Activated T-cell treated with anti-CD3 and anti-CD28 coated beads, Interleukin-2, amount 50 U/mL, for 4 hours (primary cell): ENCODE data around the gene SLC26A11. TPM values are rescaled to one million over a fixed set of nuclear protein-coding genes. Genes with fewer than 3 reads are reported as not detected.

ENCODE experiments used
- ATAC-seq, 2 donors: fragments of 200-7000 bp; cut with Tn5 transposase; one replicate each; pipeline ENCODE4 v1.10.0; 2021
- DNase-seq: peaks from one replicate; pipeline ENCODE4 v3.0.0-alpha.2; 2020
- H3K27me3 Mint-ChIP-seq: one replicate; pipeline ENCODE4 v1.8.0; 2021; ENCODE audit warnings: low read depth, mixed read lengths
- H3K36me3 Mint-ChIP-seq: one replicate; pipeline ENCODE4 v1.8.0; 2022; ENCODE audit warnings: mixed read lengths; ENCODE audit not compliant: insufficient read depth
- H3K4me1 Mint-ChIP-seq: one replicate; pipeline ENCODE4 v1.8.0; 2021; ENCODE audit warnings: low read depth, mixed read lengths
- H3K4me3 Mint-ChIP-seq: one replicate; pipeline ENCODE4 v1.8.0; 2021; ENCODE audit warnings: mild to moderate bottlenecking, moderate library complexity, mixed read lengths
- H3K9me3 Mint-ChIP-seq: one replicate; pipeline ENCODE4 v1.8.0; 2021; ENCODE audit warnings: mixed read lengths
- total RNA-seq, 3 donors: library from RNA; stranded (reverse); gene quantifications; one replicate each; pipeline ENCODE4 v1.2.1, GENCODE V29; 2021

Gene SLC26A11
- total RNA-seq, 3 donors from 2014 or later: 15.8 to 16.5 (median 16.4) TPM

DNA sequence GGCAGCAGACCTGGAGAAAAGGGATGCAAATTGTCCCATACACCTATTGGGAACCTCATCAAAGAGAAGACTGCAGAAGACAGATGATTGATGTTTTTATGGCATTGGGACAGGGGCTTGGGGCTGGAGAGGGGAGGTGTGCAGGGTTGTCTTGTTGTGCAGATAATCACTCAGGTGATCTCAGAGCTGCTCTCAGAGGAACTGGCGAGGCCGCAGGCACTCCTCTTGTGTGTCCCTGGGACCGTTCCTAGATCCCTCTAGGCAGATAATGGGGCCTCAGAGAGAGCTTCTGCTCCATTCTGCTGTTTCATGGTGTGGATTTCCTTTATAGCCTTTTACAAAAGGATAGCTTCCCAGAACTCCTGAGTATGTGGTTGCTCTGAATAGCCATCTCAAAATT, 42.1 kb downstream of the SLC26A11 start:
- Mint-ChIP-seq H3K4me3 (peak overlapping the region; percentile 93), H3K36me3 (peaks cover 15% of the 10 kb centered on the region), H3K27me3 (no peaks in the 10 kb centered on the region), H3K4me1 (peaks cover 60% of the 10 kb centered on the region), H3K9me3 (no peaks in the 10 kb centered on the region)
- ATAC-seq: no peak
- no peak for DNase-seq

DNA sequence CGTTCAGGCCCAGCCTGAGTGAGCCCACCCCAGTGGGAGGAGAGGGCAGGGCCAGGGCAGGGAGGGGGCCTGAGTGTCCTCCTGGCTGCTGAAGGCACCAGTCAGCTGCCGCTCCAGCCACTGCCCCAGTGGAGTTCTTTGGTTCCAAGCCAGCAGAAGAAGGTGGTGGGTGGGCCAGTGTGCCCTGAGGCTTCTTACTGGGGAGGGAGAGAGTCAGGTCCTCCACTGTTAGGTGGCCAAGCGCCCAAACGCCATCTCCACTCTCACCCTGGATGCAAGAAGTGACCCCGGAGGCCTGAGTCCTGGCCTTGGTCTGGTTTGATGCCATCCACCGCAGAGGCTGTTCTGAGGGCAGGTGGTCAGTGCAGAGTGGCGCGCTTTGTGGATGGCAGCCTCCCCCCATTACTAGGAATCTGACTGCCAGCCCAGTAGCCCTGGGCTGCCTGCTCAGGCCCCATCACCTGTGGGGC, 42.6 kb downstream of the SLC26A11 start:
- ATAC-seq (no peak), DNase-seq (no peak)
- Mint-ChIP-seq H3K27me3 (no peaks in the 10 kb centered on the region), H3K4me3 (peak overlapping the region; percentile 93), H3K36me3 (peaks cover 18% of the 10 kb centered on the region), H3K9me3 (no peaks in the 10 kb centered on the region), H3K4me1 (peaks cover 55% of the 10 kb centered on the region)

DNA sequence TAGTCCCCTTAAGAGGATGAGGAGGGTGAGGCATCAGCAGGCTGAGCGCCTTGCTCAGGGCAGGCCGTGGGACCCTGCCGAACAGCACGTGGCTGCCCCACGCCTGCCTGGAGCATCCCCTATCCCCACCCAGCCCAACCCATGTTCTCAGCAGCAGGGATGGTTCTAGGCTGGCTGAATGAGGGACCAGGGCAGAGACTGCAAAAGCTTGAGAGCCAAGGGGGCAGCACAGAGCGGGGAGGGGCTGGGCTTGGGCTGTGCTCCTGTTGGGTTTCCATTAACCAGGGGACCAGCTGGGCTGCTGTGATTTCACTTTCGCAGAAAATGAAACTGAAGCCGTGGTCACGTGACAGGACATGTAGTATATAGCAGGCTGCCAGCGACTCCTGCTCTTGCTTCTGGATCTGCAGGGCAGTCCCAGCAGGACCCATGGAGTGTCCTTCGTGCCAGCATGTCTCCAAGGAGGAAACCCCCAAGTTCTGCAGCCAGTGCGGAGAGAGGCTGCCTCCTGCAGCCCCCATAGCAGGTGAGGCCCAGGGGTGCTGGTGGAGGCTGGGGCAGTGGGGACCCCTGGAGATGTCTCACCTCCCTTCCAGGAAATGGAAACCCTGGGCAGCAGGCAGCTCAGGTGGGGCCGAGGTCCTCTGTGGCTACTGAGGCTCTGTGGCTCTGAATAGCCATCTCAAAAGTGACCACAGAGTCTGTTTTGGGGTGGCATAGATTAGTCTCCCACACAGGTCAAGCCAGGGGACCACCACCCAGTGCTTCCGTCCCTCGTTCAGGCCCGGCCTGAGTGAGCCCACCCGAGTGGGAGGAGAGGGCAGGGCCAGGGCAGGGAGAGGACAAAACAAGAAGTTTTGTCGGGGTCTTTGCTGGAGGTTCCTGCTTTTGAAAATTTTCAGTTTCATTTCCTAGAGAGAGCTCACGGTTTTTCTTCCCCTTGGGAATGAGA, 43.3 kb downstream of the SLC26A11 start:
- DNase-seq (peak; percentile 79), ATAC-seq (peak; percentile 23)
- no peaks in the 10 kb centered on the region for H3K9me3 Mint-ChIP-seq
- no peaks in the 10 kb centered on the region for H3K27me3 Mint-ChIP-seq
- H3K4me3 Mint-ChIP-seq: peak overlapping the region; percentile 93
- H3K4me1 Mint-ChIP-seq: peaks cover 47% of the 10 kb centered on the region
- peaks cover 18% of the 10 kb centered on the region for H3K36me3 Mint-ChIP-seq

DNA sequence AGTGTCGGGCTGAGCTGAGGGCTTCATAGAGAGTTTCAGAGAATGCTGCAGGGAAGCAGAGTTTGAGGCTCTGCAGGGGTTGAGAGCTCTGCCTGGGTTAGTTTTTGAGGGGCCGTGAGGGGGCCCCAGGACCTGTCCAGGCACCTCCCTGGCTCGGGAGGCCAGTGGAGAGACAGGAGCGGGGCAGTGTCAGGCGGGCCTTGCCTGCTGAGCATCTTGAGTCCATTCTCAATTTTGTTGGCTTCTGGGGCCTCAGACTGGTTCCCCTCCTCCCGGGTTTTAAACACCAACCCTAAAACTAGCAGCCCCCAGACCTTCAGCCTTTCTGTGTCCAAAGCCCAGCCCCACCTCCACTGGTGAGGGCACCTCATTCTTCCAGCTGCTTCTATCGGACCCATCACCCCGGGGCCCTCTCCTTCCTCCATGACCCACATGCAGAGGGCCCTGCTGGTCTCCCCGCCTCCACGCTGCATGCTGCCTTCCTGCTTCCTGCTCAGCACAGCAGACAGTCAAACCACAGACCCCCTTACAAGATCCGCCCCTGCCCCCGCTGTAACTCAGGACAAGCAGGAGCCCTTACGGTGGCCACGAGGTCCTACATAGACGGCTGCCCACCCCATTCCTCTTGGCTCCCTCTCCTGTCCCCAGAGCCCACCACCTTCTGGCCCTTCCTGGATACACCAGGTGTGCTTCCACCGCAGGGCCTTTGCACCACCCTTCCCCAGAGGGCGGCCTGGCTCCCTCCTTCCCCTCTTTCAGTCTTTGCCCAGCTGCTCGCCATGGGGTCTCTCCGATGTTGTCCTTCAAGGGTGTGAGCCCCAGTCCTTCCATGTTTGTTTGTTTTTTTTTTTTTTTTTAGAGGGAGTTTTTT, 44.2 kb downstream of the SLC26A11 start:
- Mint-ChIP-seq H3K4me1 (peaks cover 39% of the 10 kb centered on the region), H3K9me3 (no peaks in the 10 kb centered on the region)
- peak in 1 of 2 donors; percentile 4 for ATAC-seq

DNA sequence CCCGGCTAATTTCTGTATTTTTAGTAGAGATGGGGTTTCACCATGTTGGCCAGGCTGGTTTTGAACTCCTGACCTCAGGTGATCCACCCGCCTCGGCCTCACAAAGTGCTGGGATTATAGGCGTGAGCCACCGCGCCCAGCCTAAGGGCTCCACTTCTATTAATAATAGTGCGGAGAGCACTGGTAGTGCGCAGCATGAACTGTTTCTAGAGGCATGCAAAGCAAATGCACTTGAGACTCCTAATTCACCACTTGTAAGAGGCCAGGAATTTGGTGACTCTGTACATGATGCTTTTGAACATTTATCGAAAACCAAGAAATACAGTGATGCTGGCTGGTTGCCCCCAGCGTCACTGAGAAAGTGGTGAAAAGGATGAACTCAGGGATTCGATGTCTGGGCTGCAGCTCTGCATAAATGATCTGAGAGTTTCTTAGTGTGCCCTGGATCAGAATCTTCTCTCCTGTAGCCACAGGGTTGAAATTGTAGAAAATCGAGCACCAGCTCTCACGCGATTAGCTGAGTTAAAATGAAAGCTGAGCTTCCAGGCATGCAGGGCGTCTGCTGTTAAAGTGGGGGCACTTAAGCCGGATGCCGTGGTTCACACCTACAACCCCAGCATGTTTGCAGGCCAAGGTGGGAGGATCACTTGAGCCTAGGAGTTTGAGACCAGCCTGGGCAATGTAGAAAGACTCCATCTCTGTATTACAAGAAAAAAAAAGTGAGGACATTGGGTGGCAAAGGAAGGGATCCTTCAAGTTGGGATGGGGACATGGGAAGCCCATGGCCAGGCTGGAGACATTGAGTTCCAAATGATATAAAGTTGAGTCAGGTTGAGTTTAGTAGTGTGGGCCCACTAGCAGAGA, 45.2 kb downstream of the SLC26A11 start:
- H3K9me3 Mint-ChIP-seq: no peaks in the 10 kb centered on the region
- no peaks in the 10 kb centered on the region for H3K27me3 Mint-ChIP-seq
- peaks cover 18% of the 10 kb centered on the region for H3K36me3 Mint-ChIP-seq
- H3K4me3 Mint-ChIP-seq: peak overlapping the region; percentile 93
- DNase-seq: peak; percentile 53
- H3K4me1 Mint-ChIP-seq: peaks cover 34% of the 10 kb centered on the region
- peak; percentile 51 to 54 for ATAC-seq

More for the DNA sequence above, 44.2 kb downstream of the SLC26A11 start:
- H3K27me3 Mint-ChIP-seq: no peaks in the 10 kb centered on the region
- peak; percentile 50 for DNase-seq
- peaks cover 18% of the 10 kb centered on the region for H3K36me3 Mint-ChIP-seq
- H3K4me3 Mint-ChIP-seq: peak overlapping the region; percentile 93

DNA sequence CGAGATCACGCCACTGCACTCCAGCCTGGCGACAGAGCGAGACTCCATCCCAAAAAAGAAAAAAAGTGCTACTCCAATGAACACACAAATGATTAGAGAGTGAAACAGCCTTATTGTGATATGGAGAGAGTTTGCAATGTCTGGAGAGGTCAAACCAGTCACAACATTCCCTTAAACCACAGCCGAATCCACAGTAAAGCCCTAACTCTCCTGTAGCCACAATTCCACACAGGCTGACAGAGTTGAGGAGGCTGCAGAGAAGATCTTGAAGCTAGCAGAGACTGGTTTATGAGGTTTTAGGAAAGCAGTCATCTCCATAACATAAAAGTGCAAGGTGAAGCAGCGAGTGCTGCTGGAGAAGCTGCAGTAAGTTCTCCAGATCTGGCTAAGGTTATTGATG, 47.2 kb downstream of the SLC26A11 start:
- DNase-seq (no peak), ATAC-seq (no peak)
- Mint-ChIP-seq H3K9me3 (no peaks in the 10 kb centered on the region), H3K27me3 (no peaks in the 10 kb centered on the region), H3K4me3 (peak overlapping the region; percentile 27), H3K36me3 (peaks cover 22% of the 10 kb centered on the region), H3K4me1 (peaks cover 26% of the 10 kb centered on the region)

DNA sequence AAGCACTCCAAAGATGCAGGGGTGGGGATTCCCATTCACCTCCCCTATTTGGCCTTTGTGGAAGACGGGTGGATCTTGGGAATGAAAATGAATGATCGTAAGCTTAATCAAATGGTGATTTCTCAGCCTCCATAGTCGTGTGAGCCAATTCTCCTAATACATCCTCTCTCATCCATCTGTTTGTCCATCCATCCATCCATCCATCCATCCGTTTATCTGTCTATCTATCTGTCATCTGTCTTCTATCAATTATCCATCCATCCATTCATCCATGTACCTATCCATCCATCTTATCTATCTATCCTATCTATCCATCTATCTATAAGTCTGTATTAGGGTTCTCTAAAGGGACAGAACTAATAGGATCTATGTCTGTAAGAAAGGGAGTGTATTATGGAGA, 48.2 kb downstream of the SLC26A11 start:
- Mint-ChIP-seq H3K36me3 (peaks cover 23% of the 10 kb centered on the region), H3K27me3 (no peaks in the 10 kb centered on the region), H3K9me3 (no peaks in the 10 kb centered on the region), H3K4me3 (no peak overlapping the region), H3K4me1 (peaks cover 25% of the 10 kb centered on the region)
- DNase-seq (no peak), ATAC-seq (no peak)

DNA sequence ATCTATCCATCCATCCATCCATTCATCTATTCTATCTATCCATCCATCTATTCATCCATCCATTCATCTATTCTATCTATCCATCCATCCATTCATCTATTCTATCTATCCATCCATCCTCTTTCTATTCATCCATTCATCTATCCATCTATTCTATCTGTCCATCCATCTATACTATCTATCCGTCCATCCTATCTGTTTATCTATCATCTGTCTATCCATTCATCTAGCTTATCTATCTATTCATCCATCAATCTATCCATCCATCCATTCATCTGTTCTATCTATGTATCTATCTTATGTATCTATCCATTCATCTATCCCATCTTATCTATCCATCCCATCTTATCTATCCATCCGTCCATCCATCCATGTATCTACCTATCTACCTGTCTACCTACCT, 49.2 kb downstream of the SLC26A11 start:
- ATAC-seq (no peak), DNase-seq (no peak)
- no peaks in the 10 kb centered on the region for H3K27me3 Mint-ChIP-seq
- no peaks in the 10 kb centered on the region for H3K9me3 Mint-ChIP-seq
- H3K4me3 Mint-ChIP-seq: no peak overlapping the region
- peaks cover 27% of the 10 kb centered on the region for H3K36me3 Mint-ChIP-seq
- peaks cover 35% of the 10 kb centered on the region for H3K4me1 Mint-ChIP-seq

DNA sequence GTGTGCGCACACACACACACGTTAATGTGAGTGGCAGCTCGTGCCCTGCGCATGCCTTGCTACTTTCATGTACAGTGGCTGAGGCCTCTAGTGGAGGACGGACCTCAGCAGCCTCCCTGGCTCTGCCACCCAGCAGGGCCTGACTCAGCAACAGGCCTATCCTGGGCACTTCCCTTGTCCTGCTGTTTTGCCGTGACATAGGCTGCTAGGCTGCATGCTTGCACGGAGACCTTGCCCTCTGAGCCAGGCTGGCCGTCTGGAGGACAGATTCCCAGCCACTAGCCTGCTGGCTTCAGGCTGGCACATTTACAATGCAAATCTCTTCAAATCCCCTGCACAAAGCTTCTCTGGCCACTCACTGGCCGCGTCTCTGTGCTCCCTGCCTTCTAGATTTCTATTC, 49.9 kb downstream of the SLC26A11 start:
- peaks cover 23% of the 10 kb centered on the region for H3K36me3 Mint-ChIP-seq

DNA sequence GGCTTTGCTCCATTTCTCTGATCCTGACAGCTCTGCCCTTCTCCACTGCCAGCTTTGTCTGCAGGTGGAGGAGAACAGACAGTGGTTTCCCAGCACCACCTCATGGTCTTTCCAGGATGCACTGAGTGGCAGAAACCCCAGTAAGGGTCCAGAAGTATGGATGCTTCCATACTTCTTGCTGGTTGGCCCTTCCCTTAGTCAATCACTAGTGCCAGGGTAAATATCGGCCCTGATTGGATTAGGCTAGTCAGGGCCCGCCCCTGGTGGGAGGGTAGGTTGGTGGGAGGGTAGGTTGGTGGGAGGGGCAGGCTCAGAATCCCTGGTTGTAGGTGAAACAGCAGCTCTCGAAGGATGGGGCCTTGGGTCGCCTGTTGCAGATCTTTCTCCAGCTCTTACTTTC, 50.6 kb downstream of the SLC26A11 start:
- peaks cover 22% of the 10 kb centered on the region for H3K36me3 Mint-ChIP-seq
- no peaks in the 10 kb centered on the region for H3K27me3 Mint-ChIP-seq
- ATAC-seq (peak; percentile 74 to 83), DNase-seq (peak; percentile 36)
- H3K4me3 Mint-ChIP-seq: no peak overlapping the region
- peaks cover 30% of the 10 kb centered on the region for H3K4me1 Mint-ChIP-seq
- H3K9me3 Mint-ChIP-seq: no peaks in the 10 kb centered on the region

More for the DNA sequence above, 49.9 kb downstream of the SLC26A11 start:
- Mint-ChIP-seq H3K27me3 (no peaks in the 10 kb centered on the region), H3K9me3 (no peaks in the 10 kb centered on the region), H3K4me1 (peaks cover 30% of the 10 kb centered on the region), H3K4me3 (no peak overlapping the region)
- ATAC-seq: no peak
- DNase-seq: no peak

DNA sequence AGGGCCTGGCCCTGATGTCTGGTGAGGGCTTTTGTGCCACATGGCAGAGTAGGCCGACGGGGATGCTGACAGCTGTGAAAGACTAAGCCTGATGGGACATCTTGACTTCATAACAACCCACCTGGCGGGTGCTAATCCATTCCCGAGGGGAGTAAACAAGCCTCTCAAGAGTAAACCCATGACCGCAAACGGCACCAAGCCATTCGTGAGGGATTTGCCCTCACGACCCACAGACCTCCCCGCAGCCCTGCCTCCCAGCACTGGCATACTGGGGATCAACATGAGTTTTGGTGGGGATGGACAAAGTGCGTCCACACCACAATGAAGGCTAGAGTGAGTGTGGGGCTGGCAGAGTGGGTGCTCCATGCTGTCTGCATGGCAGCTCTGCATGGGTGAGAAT, 52.1 kb downstream of the SLC26A11 start:
- Mint-ChIP-seq H3K4me3 (no peak overlapping the region), H3K36me3 (peaks cover 22% of the 10 kb centered on the region), H3K9me3 (no peaks in the 10 kb centered on the region), H3K27me3 (no peaks in the 10 kb centered on the region), H3K4me1 (peaks cover 31% of the 10 kb centered on the region)
- ATAC-seq (no peak), DNase-seq (no peak)

DNA sequence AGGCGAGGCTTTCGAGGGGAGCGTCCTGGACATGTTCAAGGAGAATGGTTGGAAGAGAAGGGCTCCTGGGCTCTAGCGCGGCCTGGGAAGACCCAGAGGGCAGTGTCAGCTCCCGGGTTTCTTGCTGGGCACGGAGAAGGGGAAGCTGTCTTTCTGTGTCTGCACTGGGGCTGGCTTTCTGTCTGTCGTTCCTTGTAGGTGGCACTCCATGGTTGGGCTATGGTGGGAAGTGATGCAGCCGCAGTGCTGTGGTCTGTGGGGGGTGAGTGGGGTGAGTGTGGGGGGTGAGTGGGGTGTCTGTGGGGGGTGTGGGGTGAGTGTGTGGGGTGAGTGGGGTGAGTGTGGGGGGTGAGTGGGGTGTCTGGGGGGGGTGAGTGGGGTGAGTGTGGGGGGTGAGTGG, 54.1 kb downstream of the SLC26A11 start:
- ATAC-seq: no peak
- Mint-ChIP-seq H3K9me3 (no peaks in the 10 kb centered on the region), H3K27me3 (no peaks in the 10 kb centered on the region), H3K4me1 (peaks cover 32% of the 10 kb centered on the region), H3K4me3 (peak overlapping the region; percentile 33), H3K36me3 (peaks cover 21% of the 10 kb centered on the region)
- no peak for DNase-seq

DNA sequence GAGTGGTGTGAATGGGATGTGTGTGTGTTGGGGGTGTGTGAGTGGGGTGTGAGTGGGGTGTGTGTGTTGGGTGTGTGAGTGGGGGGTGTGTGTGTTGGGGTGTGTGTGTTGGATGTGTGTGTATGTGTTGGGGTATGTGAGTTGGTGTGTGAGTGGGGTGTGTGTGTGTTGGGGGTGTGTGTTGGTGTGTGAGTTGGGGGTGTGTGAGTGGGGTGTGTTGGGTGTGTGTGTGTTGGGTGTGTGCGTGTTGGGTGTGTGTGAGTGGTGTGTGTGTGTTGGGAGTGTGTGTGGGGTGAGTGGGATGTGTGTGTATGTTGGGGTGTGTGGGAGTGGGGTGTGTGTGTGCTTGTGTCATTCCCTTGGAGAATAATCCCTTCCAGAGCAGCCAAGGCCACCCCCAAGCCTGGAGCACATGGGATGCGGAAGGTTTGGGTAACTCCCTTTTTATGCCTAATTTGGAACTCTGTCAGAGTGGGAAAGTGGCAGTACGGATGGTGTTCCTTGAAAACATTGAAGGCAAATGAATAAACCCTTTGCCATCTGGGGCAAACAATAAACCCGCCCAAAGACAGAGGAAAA, 54.7 kb downstream of the SLC26A11 start:
- no peaks in the 10 kb centered on the region for H3K9me3 Mint-ChIP-seq
- H3K4me3 Mint-ChIP-seq: no peak overlapping the region
- H3K27me3 Mint-ChIP-seq: no peaks in the 10 kb centered on the region
- H3K4me1 Mint-ChIP-seq: peaks cover 34% of the 10 kb centered on the region
- DNase-seq: no peak
- peaks cover 22% of the 10 kb centered on the region for H3K36me3 Mint-ChIP-seq
- ATAC-seq: no peak
